ENCODE measurements around the gene RFC4. TPM values are rescaled to one million over a fixed set of nuclear protein-coding genes. Genes with fewer than 3 reads are reported as not detected.
"Not testable (repeated sequence)": the region's sequence is repeated elsewhere in the genome, so short reads cannot be mapped to it uniquely, and the experiment has no call there.

The RFC4 gene
- total RNA-seq, 1 donor from 2014 or later: 12.4 TPM

- Mint-ChIP-seq H3K9me3 (ENCODE audit: low read depth) (no peaks in the 10 kb centered on the region), H3K4me1 (ENCODE audit: low read depth) (peaks cover 29% of the 10 kb centered on the region), H3K27ac (ENCODE audit: unreplicated experiment) (no peak overlapping the region), H3K36me3 (ENCODE audit: low read depth) (no peaks in the 10 kb centered on the region), H3K27me3 (ENCODE audit: low read depth) (no peaks in the 10 kb centered on the region), H3K4me3 (ENCODE audit: unreplicated experiment) (no peak overlapping the region)
- DNase-seq (ENCODE audit: low spot score): no peak
- no peak for TF ChIP-seq CTCF (IDR thresholded peaks at IDR 0.05)
Measured at GRCh38 chr3:186818956-186819355, 12.7 kb upstream of the RFC4 start.

GRCh38 chr3:186818516-186818915 lies 12.2 kb upstream of the RFC4 start:
- Mint-ChIP-seq H3K4me1 (ENCODE audit: low read depth) (peaks cover 27% of the 10 kb centered on the region), H3K9me3 (ENCODE audit: low read depth) (no peaks in the 10 kb centered on the region), H3K27ac (ENCODE audit: unreplicated experiment) (no peak overlapping the region), H3K4me3 (ENCODE audit: unreplicated experiment) (no peak overlapping the region), H3K27me3 (ENCODE audit: low read depth) (no peaks in the 10 kb centered on the region), H3K36me3 (ENCODE audit: low read depth) (no peaks in the 10 kb centered on the region)
- DNase-seq (ENCODE audit: low spot score): no peak
- TF ChIP-seq CTCF (IDR thresholded peaks at IDR 0.05): no peak

DNA sequence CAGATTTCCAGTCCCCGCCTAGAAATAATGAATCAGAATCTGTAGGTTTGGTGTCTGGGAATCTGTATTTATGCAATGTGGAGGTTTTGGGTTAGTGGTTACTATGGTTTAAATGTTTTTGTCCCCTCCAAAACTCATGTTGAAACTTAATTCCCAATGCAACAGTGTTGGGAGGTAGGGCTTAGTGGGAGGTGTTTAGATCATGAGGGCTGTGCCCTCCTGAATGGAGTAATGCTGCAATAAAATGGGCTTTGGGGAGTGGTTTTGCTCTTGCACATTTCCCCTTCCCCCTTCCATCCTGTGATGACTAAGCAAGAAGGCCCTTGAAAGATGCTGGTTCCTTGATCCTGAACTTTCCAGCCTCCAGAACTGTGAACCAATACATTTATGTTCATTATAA lies 9.2 kb upstream of the RFC4 start:
- no peak for DNase-seq (ENCODE audit: low spot score)
- H3K4me3 Mint-ChIP-seq (ENCODE audit: unreplicated experiment): no peak overlapping the region
- no peak for TF ChIP-seq CTCF (IDR thresholded peaks at IDR 0.05)
- no peaks in the 10 kb centered on the region for H3K9me3 Mint-ChIP-seq (ENCODE audit: low read depth)
- no peaks in the 10 kb centered on the region for H3K27me3 Mint-ChIP-seq (ENCODE audit: low read depth)
- H3K36me3 Mint-ChIP-seq (ENCODE audit: low read depth): no peaks in the 10 kb centered on the region
- peaks cover 9% of the 10 kb centered on the region for H3K4me1 Mint-ChIP-seq (ENCODE audit: low read depth)
- no peak overlapping the region for H3K27ac Mint-ChIP-seq (ENCODE audit: unreplicated experiment)

- H3K9me3 Mint-ChIP-seq (ENCODE audit: low read depth): no peaks in the 10 kb centered on the region
- no peak overlapping the region for H3K4me3 Mint-ChIP-seq (ENCODE audit: unreplicated experiment)
- DNase-seq (ENCODE audit: low spot score): no peak
- H3K27ac Mint-ChIP-seq (ENCODE audit: unreplicated experiment): no peak overlapping the region
- H3K36me3 Mint-ChIP-seq (ENCODE audit: low read depth): no peaks in the 10 kb centered on the region
- H3K4me1 Mint-ChIP-seq (ENCODE audit: low read depth): peaks cover 9% of the 10 kb centered on the region
- TF ChIP-seq CTCF (IDR thresholded peaks at IDR 0.05): no peak
- no peaks in the 10 kb centered on the region for H3K27me3 Mint-ChIP-seq (ENCODE audit: low read depth)
Measured at GRCh38 chr3:186814100-186814499, 7.8 kb upstream of the RFC4 start.

DNA sequence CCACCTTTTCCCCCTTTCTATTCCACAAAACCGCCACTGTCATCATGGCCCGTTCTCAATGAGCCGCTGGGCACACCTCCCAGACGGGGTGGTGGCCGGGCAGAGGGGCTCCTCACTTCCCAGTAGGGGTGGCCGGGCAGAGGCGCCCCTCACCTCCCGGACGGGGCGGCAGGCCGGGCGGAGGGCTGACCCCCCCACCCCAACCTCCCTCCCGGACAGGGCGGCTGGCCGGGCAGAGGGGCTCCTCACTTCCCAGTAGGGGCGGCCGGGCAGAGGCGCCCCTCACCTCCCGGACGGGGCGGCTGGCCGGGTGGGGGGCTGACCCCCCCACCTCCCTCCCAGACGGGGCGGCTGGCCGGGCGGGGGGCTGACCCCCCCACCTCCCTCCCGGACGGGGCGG lies 5.0 kb upstream of the RFC4 start:
- not testable (repeated sequence) for H3K27ac Mint-ChIP-seq (ENCODE audit: unreplicated experiment); H3K4me3 Mint-ChIP-seq (ENCODE audit: unreplicated experiment); H3K27me3 Mint-ChIP-seq (ENCODE audit: low read depth); H3K9me3 Mint-ChIP-seq (ENCODE audit: low read depth); H3K36me3 Mint-ChIP-seq (ENCODE audit: low read depth); DNase-seq (ENCODE audit: low spot score)
- peaks cover 17% of the 10 kb centered on the region for H3K4me1 Mint-ChIP-seq (ENCODE audit: low read depth)

- Mint-ChIP-seq H3K4me3 (ENCODE audit: unreplicated experiment) (no peak overlapping the region), H3K9me3 (ENCODE audit: low read depth) (no peaks in the 10 kb centered on the region), H3K27ac (ENCODE audit: unreplicated experiment) (no peak overlapping the region), H3K4me1 (ENCODE audit: low read depth) (peaks cover 15% of the 10 kb centered on the region), H3K27me3 (ENCODE audit: low read depth) (no peaks in the 10 kb centered on the region), H3K36me3 (ENCODE audit: low read depth) (no peaks in the 10 kb centered on the region)
- no peak for DNase-seq (ENCODE audit: low spot score)
- no peak for TF ChIP-seq CTCF (IDR thresholded peaks at IDR 0.05)
Measured at GRCh38 chr3:186810336-186810996, 4.2 kb upstream of the RFC4 start.

Data from chondrocyte (in vitro differentiated cells).